IMR-90 (cell line): ENCODE data around the gene PRLR.

Source experiments
- BHLHE40 ChIP-seq: fragments of 150-350 bp; IDR thresholded peaks from 2 replicates; pipeline ENCODE4 v1.6.1; 2016; ENCODE audit warnings: mild to moderate bottlenecking, low read depth, low read length
- CEBPB ChIP-seq: IDR thresholded peaks from 2 replicates; pipeline ENCODE4 v1.6.1; 2012; ENCODE audit warnings: low read depth, low read length, improper control_type of control experiment
- CHD1 ChIP-seq: IDR thresholded peaks from 2 replicates; pipeline ENCODE4 v1.6.1; 2012; ENCODE audit warnings: low read depth, low read length, improper control_type of control experiment
- CTCF ChIP-seq: conservative IDR thresholded peaks from 2 replicates; pipeline ENCODE4 v1.5.1; 2012; ENCODE audit warnings: mild to moderate bottlenecking, low read depth, low read length, improper control_type of control experiment
- FOS ChIP-seq: fragments of 150-350 bp; IDR thresholded peaks from 2 replicates; pipeline ENCODE4 v1.6.1; 2016; ENCODE audit warnings: low read depth, low read length
- MAFK ChIP-seq: IDR thresholded peaks from 2 replicates; pipeline ENCODE4 v1.6.1; 2012; ENCODE audit warnings: low read depth, low read length, improper control_type of control experiment
- MAZ ChIP-seq: IDR thresholded peaks from 2 replicates; pipeline ENCODE4 v1.6.1; 2012; ENCODE audit warnings: low read depth, mild to moderate bottlenecking, low read length, improper control_type of control experiment, moderate library complexity, borderline replicate concordance
- MXI1 ChIP-seq: IDR thresholded peaks from 2 replicates; pipeline ENCODE4 v1.6.1; 2012; ENCODE audit warnings: low read depth, mild to moderate bottlenecking, low read length, moderate library complexity, borderline replicate concordance
- NFE2L2 ChIP-seq: fragments of 150-350 bp; IDR thresholded peaks from 2 replicates; pipeline ENCODE4 v1.6.1; 2016; ENCODE audit warnings: low read depth, mild to moderate bottlenecking, low read length
- POLR2A ChIP-seq: IDR thresholded peaks from 2 replicates; pipeline ENCODE4 v1.6.1; 2012; ENCODE audit warnings: mild to moderate bottlenecking, low read depth, low read length
- RAD21 ChIP-seq: IDR thresholded peaks from 2 replicates; pipeline ENCODE4 v1.6.1; 2012; ENCODE audit warnings: low read length, improper control_type of control experiment
- RCOR1 ChIP-seq: IDR thresholded peaks from 2 replicates; pipeline ENCODE4 v1.6.1; 2012; ENCODE audit warnings: mild to moderate bottlenecking, low read length, improper control_type of control experiment; ENCODE audit not compliant: insufficient replicate concordance
- SMC3 ChIP-seq: fragments of 150-350 bp; IDR thresholded peaks from 2 replicates; pipeline ENCODE4 v1.6.1; 2016; ENCODE audit warnings: low read depth, mild to moderate bottlenecking, antibody characterized with exemption, low read length, moderate library complexity

GRCh38 chr5:35122819-35123218 is 107.5 kb downstream of the PRLR start:
- no peak for TF ChIP-seq POLR2A
- TF ChIP-seq CTCF: no peak
- TF ChIP-seq CEBPB: no peak
- no peak for TF ChIP-seq MXI1
- no peak for TF ChIP-seq SMC3
- no peak for TF ChIP-seq FOS
- TF ChIP-seq BHLHE40: no peak
- TF ChIP-seq CHD1: no peak
- no peak for TF ChIP-seq RCOR1
- TF ChIP-seq MAFK: no peak
- no peak for TF ChIP-seq MAZ
- TF ChIP-seq NFE2L2: no peak
- TF ChIP-seq RAD21: no peak
